Measurements from ENCODE around the gene SRPK2.

GRCh38 chr7:105285118-105285874 is 103.4 kb downstream of the SRPK2 start:
- TF ChIP-seq, protein P1, sequence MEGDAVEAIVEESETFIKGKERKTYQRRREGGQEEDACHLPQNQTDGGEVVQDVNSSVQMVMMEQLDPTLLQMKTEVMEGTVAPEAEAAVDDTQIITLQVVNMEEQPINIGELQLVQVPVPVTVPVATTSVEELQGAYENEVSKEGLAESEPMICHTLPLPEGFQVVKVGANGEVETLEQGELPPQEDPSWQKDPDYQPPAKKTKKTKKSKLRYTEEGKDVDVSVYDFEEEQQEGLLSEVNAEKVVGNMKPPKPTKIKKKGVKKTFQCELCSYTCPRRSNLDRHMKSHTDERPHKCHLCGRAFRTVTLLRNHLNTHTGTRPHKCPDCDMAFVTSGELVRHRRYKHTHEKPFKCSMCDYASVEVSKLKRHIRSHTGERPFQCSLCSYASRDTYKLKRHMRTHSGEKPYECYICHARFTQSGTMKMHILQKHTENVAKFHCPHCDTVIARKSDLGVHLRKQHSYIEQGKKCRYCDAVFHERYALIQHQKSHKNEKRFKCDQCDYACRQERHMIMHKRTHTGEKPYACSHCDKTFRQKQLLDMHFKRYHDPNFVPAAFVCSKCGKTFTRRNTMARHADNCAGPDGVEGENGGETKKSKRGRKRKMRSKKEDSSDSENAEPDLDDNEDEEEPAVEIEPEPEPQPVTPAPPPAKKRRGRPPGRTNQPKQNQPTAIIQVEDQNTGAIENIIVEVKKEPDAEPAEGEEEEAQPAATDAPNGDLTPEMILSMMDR (IDR thresholded peaks at IDR 0.05; ENCODE audit: low read depth, low read length, missing input control) = no peak
- TF ChIP-seq FOXA1 (IDR thresholded peaks at IDR 0.05) = no peak
- no peak for TF ChIP-seq YY1 (IDR thresholded peaks at IDR 0.05)
- TF ChIP-seq, protein P2, sequence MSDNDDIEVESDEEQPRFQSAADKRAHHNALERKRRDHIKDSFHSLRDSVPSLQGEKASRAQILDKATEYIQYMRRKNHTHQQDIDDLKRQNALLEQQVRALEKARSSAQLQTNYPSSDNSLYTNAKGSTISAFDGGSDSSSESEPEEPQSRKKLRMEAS (IDR thresholded peaks at IDR 0.05) = no peak
- no peak for TF ChIP-seq RAD21 (IDR thresholded peaks at IDR 0.05)
- no peak for TF ChIP-seq ATF3 (IDR thresholded peaks at IDR 0.05)
- no peak for TF ChIP-seq SP1 (IDR thresholded peaks at IDR 0.05)
